SHP77 (cell line): ENCODE data around the gene DNAJC17.

Experiments used
- DNase-seq, 2 experiments: peaks; one replicate each; lab custom pipeline; 2025; lab: John Stamatoyannopoulos, UW

The DNAJC17 gene

DNA sequence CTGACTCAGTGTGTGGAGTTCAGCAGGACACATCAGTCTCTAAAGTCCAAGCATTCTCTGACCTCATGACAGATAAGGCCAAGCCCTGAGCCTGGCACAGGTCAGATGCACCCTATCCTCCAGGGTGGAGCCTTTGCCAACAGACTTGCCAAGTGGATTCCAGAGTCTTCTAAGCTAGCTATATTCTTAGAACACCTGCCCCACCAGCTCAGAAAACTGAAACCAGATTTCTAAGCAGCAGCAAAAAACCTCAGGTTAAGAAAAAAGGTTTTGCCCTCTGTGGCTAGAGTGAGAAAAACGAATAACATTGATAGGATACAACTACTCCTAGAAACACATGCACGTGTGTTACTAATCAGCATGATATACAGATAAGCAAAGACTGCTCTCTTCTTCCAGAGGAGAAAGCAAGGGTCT, 63.8 kb downstream of the DNAJC17 start:
- DNase-seq, result no peak

DNA sequence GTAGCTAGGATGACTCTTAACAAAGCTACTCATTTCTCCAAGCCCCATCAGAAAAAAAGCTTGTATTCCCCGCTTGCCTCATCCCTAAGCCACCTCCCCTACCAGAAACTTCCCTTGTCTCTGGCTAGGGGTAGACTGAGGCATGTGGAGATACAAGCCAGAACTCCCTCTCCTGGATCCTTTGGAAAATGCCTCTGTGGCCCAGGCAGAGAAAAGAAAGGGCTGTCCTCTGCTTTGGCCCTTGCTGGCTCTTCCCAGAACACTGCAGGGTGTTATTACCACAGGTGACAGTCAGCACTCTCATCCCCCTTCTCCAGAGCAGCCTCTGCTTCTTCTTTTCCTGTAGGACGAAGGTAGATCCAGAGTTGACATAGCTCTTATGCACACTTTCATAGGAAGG, 67.4 kb downstream of the DNAJC17 start:
- no peak for DNase-seq

DNA sequence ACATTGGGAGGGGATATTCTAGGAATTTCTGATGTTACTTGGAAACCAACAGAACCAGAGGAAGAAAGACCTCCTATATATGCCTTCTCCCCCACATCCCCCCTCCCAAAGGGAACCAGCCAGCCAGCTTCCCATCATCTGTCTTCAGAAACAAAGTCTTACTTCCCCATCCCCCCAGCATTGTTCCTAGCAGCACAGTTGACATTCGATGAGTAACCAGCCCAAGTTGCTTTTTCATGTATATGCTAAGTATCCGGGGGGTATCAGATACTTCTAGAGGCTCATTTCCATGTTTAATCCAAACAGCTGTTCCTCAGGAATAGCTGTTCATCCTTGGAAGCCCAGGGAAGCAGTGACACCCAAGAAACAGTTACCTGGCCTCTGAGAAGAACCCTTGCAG, 68.2 kb downstream of the DNAJC17 start:
- DNase-seq, result no peak

DNA sequence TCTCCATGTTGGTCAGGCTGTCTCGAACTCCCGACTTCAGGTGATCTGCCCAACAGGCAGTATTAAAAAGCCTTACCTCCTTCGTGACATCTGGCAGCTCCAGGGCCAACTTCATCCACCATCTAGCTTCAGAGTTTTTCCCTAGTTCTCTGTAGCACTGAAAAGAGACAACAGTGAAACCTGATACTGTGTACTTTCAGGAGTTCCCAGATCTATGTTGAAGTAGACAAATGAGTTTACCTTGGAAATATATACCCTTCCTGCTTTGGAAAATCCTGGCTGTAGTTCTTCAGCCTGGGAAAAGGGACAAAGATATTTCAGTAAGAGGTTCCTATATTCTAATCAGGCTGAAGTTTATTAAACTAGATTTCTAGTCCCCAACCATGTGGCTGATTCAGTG, 70.2 kb downstream of the DNAJC17 start:
- DNase-seq, result no peak

DNA sequence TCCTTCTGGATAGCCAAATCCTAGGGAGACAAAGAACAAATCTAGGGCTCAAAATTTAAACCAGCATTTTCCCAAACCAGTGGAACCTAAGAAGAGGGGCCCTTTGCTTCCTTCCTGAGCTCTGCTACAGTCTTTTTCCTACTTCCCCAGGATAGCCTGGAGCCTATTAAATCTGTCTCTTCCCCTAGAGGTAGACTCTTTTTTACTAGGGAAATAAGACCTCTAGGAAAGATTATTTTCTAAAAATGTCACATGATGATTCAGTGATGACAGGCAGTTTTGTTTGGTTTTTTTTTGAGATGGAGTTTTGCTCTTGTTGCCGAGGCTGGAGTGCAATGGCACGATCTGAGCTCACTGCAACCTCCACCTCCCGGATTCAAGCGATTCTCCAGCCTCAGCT, 70.7 kb downstream of the DNAJC17 start:
- DNase-seq, result no peak

DNA sequence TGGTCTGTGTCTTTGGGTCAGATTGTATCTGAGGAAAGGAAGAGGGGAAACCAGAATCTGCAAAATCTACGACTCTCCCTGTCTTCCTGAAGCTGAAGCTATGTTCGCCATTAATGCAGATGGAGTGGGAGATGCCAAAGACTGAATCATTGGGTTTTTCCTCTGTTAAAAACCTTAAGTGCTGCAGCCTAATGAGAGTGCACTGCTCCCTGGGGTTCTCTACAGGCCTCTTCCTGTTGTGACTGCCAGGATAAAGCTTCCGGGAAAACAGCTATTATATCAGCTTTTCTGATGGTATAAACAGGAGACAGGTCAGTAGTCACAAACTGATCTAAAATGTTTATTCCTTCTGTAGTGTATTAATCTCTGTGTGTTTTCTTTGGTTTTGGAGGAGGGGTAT, 76.2 kb downstream of the DNAJC17 start:
- DNase-seq, result no peak

DNA sequence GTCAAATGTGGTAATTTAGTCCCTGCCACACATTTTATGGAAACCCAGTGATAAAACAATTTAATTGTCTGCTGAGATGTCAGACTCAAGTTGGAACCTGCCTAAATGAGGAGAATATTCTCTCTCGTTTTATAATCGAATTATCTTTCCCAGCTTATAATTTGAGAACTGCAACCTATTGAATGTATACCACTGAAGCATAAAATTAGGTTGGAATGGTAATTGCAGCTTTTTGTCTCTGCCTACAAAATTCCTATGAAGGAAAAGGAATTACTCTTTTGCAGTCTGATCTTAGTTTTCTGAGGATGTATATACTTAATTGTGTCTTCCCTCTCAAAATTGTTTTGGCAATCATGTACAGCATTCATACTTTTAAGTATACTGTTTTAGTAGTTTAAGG, 83.4 kb downstream of the DNAJC17 start:
- no peak for DNase-seq

DNA sequence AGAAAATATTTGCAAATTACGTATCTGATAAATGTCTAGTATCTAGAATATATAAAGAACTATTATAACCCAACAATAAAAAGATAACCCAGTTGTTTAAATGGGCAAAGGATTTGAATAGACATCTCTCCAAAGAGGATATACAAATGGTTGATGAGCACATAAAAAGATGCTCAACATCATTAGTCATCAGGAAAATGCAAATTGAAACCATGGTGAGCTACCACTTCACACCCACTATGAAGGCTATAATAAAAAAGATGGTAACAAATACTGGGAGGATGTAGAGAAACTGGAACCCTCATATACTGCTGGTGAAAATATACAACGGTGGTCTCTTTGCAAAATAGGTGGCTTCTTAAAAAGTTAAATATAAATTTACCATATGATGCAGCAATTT, 84.3 kb downstream of the DNAJC17 start:
- DNase-seq, result no peak

DNA sequence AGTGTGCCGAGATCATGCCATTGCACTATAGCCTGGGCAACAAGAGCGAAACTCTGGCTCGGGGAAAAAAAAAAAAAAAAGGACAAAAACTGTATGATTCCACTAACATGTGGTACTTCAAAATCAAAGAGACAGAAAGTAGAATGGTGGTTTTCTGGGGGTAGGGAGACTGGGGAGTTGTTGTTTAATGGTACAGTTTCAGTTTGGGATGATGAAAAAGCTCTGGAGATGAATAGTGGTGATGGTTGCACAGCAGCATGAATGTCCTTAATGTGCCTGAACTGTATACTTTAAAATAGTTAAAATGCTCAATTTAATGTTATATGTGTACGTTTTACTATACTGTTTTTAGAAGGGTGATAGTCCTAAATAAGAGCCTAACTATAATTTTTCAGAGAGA, 84.9 kb downstream of the DNAJC17 start:
- DNase-seq, result no peak

DNA sequence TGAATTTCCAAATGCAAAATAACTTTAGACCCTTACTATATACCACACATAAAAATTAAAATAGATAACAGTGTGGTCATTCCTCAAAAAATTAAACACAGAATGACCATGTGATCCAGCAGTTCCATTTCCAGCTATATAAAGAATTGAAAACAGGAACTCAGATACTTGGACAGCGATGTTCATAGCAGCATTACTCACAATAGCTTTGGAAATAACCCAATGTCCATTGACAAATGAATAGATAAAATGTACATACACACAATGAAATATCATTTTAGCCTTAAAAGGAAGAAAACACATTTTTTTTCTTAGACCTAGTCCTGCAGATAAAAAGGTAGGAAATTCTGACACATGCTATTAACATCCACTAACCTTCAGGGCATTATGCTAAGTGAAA, 85.6 kb downstream of the DNAJC17 start:
- no peak for DNase-seq

DNA sequence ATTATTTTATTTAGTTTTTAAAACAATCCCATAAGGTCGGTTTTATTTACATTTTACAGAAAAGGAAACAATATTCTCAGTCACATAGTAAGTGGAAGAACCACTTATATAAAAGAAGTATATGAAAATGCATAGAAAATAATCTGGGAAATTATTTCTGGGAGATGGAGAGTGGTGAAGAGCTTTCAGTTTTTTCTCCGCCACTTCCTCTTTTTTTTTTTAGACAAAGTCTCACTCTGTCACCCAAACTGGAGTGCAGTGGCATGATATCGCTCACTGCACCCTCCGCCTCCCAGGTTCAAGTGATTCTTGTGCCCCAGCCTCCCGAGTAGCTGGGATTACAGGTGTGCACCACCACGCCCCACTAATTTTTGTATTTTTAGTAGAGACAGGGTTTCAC, 91.1 kb downstream of the DNAJC17 start:
- no peak for DNase-seq
